Right lobe of liver (tissue), 4 donors: ENCODE data around the gene GRID1.

ENCODE experiments used
- CTCF ChIP-seq, 4 donors: fragments of 200-600 bp in 3 of 4; fragments of 450-650 bp in 1 of 4; IDR thresholded peaks; one replicate each; pipeline versions ENCODE4 v1.5.1 to v1.8.0; 2016 to 2022; ENCODE audit warnings: antibody characterized with exemption in 4 of 4, mild to moderate bottlenecking in 2 of 4
- POLR2A ChIP-seq: fragments of 450-650 bp; IDR thresholded peaks from one replicate; pipeline ENCODE4 v1.6.1; 2017; ENCODE audit warnings: antibody characterized with exemption, mild to moderate bottlenecking
- donor health status: DM: no; HTN: no; CAD: no.
- donor health status: DM: no; HTN: no; CAD: no.
- donor health status: DM: no; HTN: yes; CAD: no.

GRCh38 chr10:86177537-86178155 is 188.9 kb downstream of the GRID1 start:
- TF ChIP-seq CTCF (IDR thresholded peaks at IDR 0.05) = no peak
- no peak for TF ChIP-seq POLR2A
